ENCODE results near the gene MED12L.

MED12L gene

GRCh38 chr3:151107701-151108100, 22.2 kb downstream of the MED12L start:
- no peak for FAIRE-seq
- no peak for TF ChIP-seq POLR2A (IDR thresholded peaks at IDR 0.05; ENCODE audit: low read depth, low read length)
- DNase-seq (ENCODE audit: insufficient read length, low spot score): no peak

- no peak for TF ChIP-seq POLR2A (IDR thresholded peaks at IDR 0.05; ENCODE audit: low read depth, low read length)
- DNase-seq (ENCODE audit: insufficient read length, low spot score) (no peak), FAIRE-seq (no peak)
Observed at GRCh38 chr3:151109286-151109800, 23.9 kb downstream of the MED12L start.

- DNase-seq (ENCODE audit: insufficient read length, low spot score) (no peak), FAIRE-seq (no peak)
- no peak for TF ChIP-seq POLR2A (IDR thresholded peaks at IDR 0.05; ENCODE audit: low read depth, low read length)
Observed at GRCh38 chr3:151112731-151113130, 27.3 kb downstream of the MED12L start.

GRCh38 chr3:151113343-151113742, 27.9 kb downstream of the MED12L start:
- no peak for DNase-seq (ENCODE audit: insufficient read length, low spot score)
- no peak for TF ChIP-seq POLR2A (IDR thresholded peaks at IDR 0.05; ENCODE audit: low read depth, low read length)
- no peak for FAIRE-seq

GRCh38 chr3:151117047-151117446, 31.6 kb downstream of the MED12L start:
- DNase-seq (ENCODE audit: insufficient read length, low spot score) (no peak), FAIRE-seq (no peak)
- no peak for TF ChIP-seq POLR2A (IDR thresholded peaks at IDR 0.05; ENCODE audit: low read depth, low read length)

GRCh38 chr3:151119188-151119587, 33.7 kb downstream of the MED12L start:
- no peak for FAIRE-seq
- TF ChIP-seq POLR2A (IDR thresholded peaks at IDR 0.05; ENCODE audit: low read depth, low read length): no peak
- DNase-seq (ENCODE audit: insufficient read length, low spot score): no peak

- no peak for TF ChIP-seq POLR2A (IDR thresholded peaks at IDR 0.05; ENCODE audit: low read depth, low read length)
- DNase-seq (ENCODE audit: insufficient read length, low spot score) (no peak), FAIRE-seq (no peak)
Observed at GRCh38 chr3:151120409-151120808, 34.9 kb downstream of the MED12L start.

GRCh38 chr3:151121016-151121415, 35.6 kb downstream of the MED12L start:
- no peak for TF ChIP-seq POLR2A (IDR thresholded peaks at IDR 0.05; ENCODE audit: low read depth, low read length)
- FAIRE-seq (no peak), DNase-seq (ENCODE audit: insufficient read length, low spot score) (no peak)

GRCh38 chr3:151123827-151124226, 38.4 kb downstream of the MED12L start:
- FAIRE-seq (no peak), DNase-seq (ENCODE audit: insufficient read length, low spot score) (no peak)
- no peak for TF ChIP-seq POLR2A (IDR thresholded peaks at IDR 0.05; ENCODE audit: low read depth, low read length)

- DNase-seq (ENCODE audit: insufficient read length, low spot score) (no peak), FAIRE-seq (no peak)
- no peak for TF ChIP-seq POLR2A (IDR thresholded peaks at IDR 0.05; ENCODE audit: low read depth, low read length)
Observed at GRCh38 chr3:151124476-151124875, 39.0 kb downstream of the MED12L start.

- no peak for DNase-seq (ENCODE audit: insufficient read length, low spot score)
- FAIRE-seq: no peak
- TF ChIP-seq POLR2A (IDR thresholded peaks at IDR 0.05; ENCODE audit: low read depth, low read length): no peak
Observed at GRCh38 chr3:151130428-151130827, 45.0 kb downstream of the MED12L start.

GRCh38 chr3:151133175-151133574, 47.7 kb downstream of the MED12L start:
- DNase-seq (ENCODE audit: insufficient read length, low spot score): no peak
- no peak for FAIRE-seq
- TF ChIP-seq POLR2A (IDR thresholded peaks at IDR 0.05; ENCODE audit: low read depth, low read length): no peak

- TF ChIP-seq POLR2A (IDR thresholded peaks at IDR 0.05; ENCODE audit: low read depth, low read length): no peak
- FAIRE-seq (no peak), DNase-seq (ENCODE audit: insufficient read length, low spot score) (no peak)
Observed at GRCh38 chr3:151133917-151134450, 48.5 kb downstream of the MED12L start.

- FAIRE-seq: no peak
- no peak for DNase-seq (ENCODE audit: insufficient read length, low spot score)
- no peak for TF ChIP-seq POLR2A (IDR thresholded peaks at IDR 0.05; ENCODE audit: low read depth, low read length)
Observed at GRCh38 chr3:151135541-151136337, 50.3 kb downstream of the MED12L start.

- DNase-seq (ENCODE audit: insufficient read length, low spot score) (no peak), FAIRE-seq (no peak)
- TF ChIP-seq POLR2A (IDR thresholded peaks at IDR 0.05; ENCODE audit: low read depth, low read length): no peak
Observed at GRCh38 chr3:151142929-151143328, 57.5 kb downstream of the MED12L start.
